ENCODE results near the gene HOXC4. TPM values are rescaled to one million over a fixed set of nuclear protein-coding genes. Genes with fewer than 3 reads are reported as not detected.

HOXC4 gene
- total and polyA plus RNA-seq, 10 of the 15 experiments (the other 5 are each of a cell fraction or from before 2014, with no cell fraction given): 1.0 to 11.4 (median 4.2) TPM

- TF ChIP-seq, protein P1, sequence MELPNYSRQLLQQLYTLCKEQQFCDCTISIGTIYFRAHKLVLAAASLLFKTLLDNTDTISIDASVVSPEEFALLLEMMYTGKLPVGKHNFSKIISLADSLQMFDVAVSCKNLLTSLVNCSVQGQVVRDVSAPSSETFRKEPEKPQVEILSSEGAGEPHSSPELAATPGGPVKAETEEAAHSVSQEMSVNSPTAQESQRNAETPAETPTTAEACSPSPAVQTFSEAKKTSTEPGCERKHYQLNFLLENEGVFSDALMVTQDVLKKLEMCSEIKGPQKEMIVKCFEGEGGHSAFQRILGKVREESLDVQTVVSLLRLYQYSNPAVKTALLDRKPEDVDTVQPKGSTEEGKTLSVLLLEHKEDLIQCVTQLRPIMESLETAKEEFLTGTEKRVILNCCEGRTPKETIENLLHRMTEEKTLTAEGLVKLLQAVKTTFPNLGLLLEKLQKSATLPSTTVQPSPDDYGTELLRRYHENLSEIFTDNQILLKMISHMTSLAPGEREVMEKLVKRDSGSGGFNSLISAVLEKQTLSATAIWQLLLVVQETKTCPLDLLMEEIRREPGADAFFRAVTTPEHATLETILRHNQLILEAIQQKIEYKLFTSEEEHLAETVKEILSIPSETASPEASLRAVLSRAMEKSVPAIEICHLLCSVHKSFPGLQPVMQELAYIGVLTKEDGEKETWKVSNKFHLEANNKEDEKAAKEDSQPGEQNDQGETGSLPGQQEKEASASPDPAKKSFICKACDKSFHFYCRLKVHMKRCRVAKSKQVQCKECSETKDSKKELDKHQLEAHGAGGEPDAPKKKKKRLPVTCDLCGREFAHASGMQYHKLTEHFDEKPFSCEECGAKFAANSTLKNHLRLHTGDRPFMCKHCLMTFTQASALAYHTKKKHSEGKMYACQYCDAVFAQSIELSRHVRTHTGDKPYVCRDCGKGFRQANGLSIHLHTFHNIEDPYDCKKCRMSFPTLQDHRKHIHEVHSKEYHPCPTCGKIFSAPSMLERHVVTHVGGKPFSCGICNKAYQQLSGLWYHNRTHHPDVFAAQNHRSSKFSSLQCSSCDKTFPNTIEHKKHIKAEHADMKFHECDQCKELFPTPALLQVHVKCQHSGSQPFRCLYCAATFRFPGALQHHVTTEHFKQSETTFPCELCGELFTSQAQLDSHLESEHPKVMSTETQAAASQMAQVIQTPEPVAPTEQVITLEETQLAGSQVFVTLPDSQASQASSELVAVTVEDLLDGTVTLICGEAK (IDR thresholded peaks at IDR 0.05; ENCODE audit: borderline replicate concordance): no peak
- no peak for TF ChIP-seq MEF2A (IDR thresholded peaks at IDR 0.05; ENCODE audit: insufficient read depth, low read depth, low read length)
Observed at GRCh38 chr12:54045401-54045800, 8.2 kb upstream of the HOXC4 start (continued).

GRCh38 chr12:54045868-54046521 lies 7.6 kb upstream of the HOXC4 start:
- Histone ChIP-seq H3K27ac (ENCODE audit: control insufficient read depth, insufficient read depth) (no peak overlapping the region), H3K4me2 (ENCODE audit: control insufficient read depth, insufficient read depth) (no peak overlapping the region), H3K27me3 (replicated peaks in 1 of 2; ENCODE audit: control insufficient read depth in 2 of 2, insufficient read depth in 2 of 2, low read length in 1 of 2) (peaks cover 5 to 6% of the 10 kb centered on the region in 2 experiments; a peak in 3 of 4 replicates), H3K36me3 (ENCODE audit: control insufficient read depth in 2 of 2, insufficient read depth in 2 of 2, low read length in 1 of 2) (no peaks in the 10 kb centered on the region), H3K79me2 (ENCODE audit: control insufficient read depth, insufficient read depth, low read length) (no peaks in the 10 kb centered on the region), H2AFZ (ENCODE audit: control insufficient read depth, low read depth, low read length) (no peak overlapping the region), H3K4me1 (ENCODE audit: control insufficient read depth, insufficient read depth, low read length) (peaks cover 8% of the 10 kb centered on the region), H3K9me3 (replicated peaks; ENCODE audit: control insufficient read depth, insufficient read depth, low read length) (no peaks in the 10 kb centered on the region), H3K9ac (ENCODE audit: control insufficient read depth, insufficient read depth, low read length) (no peak overlapping the region), H4K20me1 (ENCODE audit: control insufficient read depth, insufficient read depth) (no peaks in the 10 kb centered on the region), H3K4me3 (no peak overlapping the region)
- in situ Hi-C loops (cut with MboI): no loop called here
- CTCF ChIA-PET: interaction anchor here (1.0 to 4.5 kb wide), 5 partner anchors 7 to 155 kb away, joined by 3 to 16 read pairs (median 6); partner anchors contain the start of genes HOXC4 and HOXC5
- no peak for ATAC-seq
- no peak for FAIRE-seq
- 72% methylated on average over 16 of the region's 16 CpGs for WGBS (ENCODE audit: insufficient coverage, insufficient replicate concordance, low lambda C conversion rate, missing lambda C conversion rate)
- POLR2A ChIA-PET: no interaction called here
- RAD21 ChIA-PET (ENCODE audit: unreplicated experiment): interaction anchor here (1.9 kb wide), 1 partner anchor 7 kb away, joined by 8 read pairs; the partner anchor contains the start of gene HOXC4
- SMC1A ChIA-PET (ENCODE audit: uncharacterized antibody, unreplicated experiment): interaction anchor here (0.7 to 1.9 kb wide), 2 partner anchors 8 to 93 kb away, joined by 3 to 5 read pairs; partner anchors contain the start of gene HOXC4
- DNase-seq (ENCODE audit: low read depth, low spot score): no peak
- BruUV-seq (replicated peaks): no TSS peak
- intact Hi-C loops (cut with micrococcal nuclease; ENCODE audit: unreplicated experiment): no loop called here
- TF ChIP-seq MTA3 (IDR thresholded peaks at IDR 0.05; ENCODE audit: borderline replicate concordance, low read length): no peak
- TF ChIP-seq HDAC2 (IDR thresholded peaks at IDR 0.05): no peak
- TF ChIP-seq NR2C2 (IDR thresholded peaks at IDR 0.05; ENCODE audit: borderline replicate concordance, control insufficient read depth, insufficient read length, low read depth): no peak
- no peak for TF ChIP-seq FOXM1 (IDR thresholded peaks at IDR 0.05; ENCODE audit: low read depth, low read length)
- no peak for TF ChIP-seq TCF7 (IDR thresholded peaks at IDR 0.05; ENCODE audit: borderline replicate concordance)
- TF ChIP-seq GABPA (IDR thresholded peaks at IDR 0.05; ENCODE audit: low read depth): no peak
- TF ChIP-seq, protein P2, sequence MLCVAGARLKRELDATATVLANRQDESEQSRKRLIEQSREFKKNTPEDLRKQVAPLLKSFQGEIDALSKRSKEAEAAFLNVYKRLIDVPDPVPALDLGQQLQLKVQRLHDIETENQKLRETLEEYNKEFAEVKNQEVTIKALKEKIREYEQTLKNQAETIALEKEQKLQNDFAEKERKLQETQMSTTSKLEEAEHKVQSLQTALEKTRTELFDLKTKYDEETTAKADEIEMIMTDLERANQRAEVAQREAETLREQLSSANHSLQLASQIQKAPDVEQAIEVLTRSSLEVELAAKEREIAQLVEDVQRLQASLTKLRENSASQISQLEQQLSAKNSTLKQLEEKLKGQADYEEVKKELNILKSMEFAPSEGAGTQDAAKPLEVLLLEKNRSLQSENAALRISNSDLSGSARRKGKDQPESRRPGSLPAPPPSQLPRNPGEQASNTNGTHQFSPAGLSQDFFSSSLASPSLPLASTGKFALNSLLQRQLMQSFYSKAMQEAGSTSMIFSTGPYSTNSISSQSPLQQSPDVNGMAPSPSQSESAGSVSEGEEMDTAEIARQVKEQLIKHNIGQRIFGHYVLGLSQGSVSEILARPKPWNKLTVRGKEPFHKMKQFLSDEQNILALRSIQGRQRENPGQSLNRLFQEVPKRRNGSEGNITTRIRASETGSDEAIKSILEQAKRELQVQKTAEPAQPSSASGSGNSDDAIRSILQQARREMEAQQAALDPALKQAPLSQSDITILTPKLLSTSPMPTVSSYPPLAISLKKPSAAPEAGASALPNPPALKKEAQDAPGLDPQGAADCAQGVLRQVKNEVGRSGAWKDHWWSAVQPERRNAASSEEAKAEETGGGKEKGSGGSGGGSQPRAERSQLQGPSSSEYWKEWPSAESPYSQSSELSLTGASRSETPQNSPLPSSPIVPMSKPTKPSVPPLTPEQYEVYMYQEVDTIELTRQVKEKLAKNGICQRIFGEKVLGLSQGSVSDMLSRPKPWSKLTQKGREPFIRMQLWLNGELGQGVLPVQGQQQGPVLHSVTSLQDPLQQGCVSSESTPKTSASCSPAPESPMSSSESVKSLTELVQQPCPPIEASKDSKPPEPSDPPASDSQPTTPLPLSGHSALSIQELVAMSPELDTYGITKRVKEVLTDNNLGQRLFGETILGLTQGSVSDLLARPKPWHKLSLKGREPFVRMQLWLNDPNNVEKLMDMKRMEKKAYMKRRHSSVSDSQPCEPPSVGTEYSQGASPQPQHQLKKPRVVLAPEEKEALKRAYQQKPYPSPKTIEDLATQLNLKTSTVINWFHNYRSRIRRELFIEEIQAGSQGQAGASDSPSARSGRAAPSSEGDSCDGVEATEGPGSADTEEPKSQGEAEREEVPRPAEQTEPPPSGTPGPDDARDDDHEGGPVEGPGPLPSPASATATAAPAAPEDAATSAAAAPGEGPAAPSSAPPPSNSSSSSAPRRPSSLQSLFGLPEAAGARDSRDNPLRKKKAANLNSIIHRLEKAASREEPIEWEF (IDR thresholded peaks at IDR 0.05; ENCODE audit: insufficient replicate concordance, low read depth, low read length): no peak

All from GM12878 (cell line).